GM18519 (cell line): ENCODE data around the gene LRRC9.
"Not testable (repeated sequence)": the region's sequence is repeated elsewhere in the genome, so short reads cannot be mapped to it uniquely, and the experiment has no call there.

ENCODE experiments used
- ATAC-seq: cut with Tn5 transposase; IDR thresholded peaks from one replicate; pipeline ENCODE4 v1.9.1; 2021; ENCODE audit warnings: mild to moderate bottlenecking, moderate library complexity; ENCODE audit not compliant: unreplicated experiment, low FRiP score

The LRRC9 gene

DNA sequence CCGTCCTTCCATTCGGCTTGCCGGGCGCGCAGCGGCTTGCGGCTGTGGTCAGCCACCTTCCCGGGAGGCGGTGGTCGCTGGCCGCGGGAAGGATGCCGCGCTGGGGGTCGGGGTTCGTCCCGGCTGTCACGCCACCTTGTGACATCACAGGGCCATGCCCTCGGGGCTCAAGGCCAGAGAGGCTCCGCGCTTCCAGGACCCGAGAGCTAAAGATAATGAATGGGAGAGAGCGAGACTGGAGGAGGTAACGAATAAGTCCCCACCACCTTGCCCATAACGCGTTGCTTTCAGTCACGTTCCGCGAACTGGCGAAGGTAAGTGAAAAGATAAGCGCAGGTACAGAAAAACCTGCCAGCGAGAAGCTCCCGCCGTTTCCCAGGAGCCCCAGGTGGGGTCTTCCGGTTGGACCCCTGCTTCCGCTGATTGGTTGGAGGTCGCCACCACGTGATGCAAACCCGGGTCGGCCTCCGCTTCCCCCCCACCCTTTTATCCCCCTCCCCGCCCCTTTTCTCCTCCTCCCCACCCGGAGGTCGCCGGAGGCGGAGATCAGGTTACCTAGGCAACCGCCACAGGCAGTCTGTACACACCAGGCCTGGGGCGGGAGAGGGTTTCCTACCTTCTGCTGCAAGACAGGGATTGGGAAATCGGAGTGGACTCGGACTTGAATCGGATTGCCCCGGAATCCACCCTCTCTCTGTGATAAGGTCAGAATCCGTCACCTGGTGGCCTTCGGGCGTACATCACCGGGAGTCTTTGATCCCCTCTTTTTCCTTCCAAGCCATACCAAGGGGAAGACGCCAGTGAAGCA lies at the start of gene LRRC9:
TSS of gene LRRC9 (plus strand) at position 575 of the 808 bp plus-strand sequence.
- no peak for ATAC-seq

- ATAC-seq = no peak
Measured at GRCh38 chr14:59870277-59871165, 49.4 kb upstream of the LRRC9 start, which contains the start of gene RTN1. RTN1 (minus strand) TSS chr14:59870776; CDS start chr14:59870630, 146 bp downstream.

DNA sequence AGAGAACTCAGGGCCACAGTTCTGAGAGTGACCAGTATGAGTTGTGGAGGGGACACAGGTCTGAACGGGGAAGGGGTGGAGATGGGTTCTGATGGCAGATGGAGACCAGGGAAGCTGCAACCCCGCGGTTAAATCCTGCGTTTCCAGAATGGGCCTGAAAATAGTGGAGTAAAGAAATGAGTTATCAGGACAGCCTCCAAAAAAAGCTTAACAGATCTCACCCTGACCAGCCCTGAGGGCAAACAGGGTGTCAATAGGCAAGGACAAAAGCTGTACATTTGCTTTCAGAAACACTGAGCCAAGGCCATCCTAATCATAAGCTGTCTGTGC lies 48.8 kb upstream of the LRRC9 start:
- ATAC-seq = no peak

DNA sequence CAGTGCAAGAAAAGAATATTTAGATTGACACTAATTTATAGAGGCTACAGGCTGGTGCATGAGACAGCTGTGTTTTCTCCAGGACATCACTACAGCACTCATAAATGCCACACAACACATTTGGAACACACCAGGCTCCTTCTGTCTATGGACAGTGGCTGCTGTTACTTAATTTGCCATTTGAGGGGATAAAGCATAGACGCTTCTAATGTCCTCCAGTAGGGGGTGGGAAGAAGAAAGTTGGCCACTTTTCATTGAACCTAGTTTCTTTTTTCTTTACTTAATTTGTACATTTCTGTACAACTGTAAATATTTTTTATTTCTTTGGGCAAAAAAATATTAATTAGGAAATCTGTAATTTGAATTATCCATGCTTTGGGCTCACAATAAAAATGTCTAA lies 37.0 kb upstream of the LRRC9 start:
- ATAC-seq = no peak

- ATAC-seq = no peak
Measured at GRCh38 chr14:59890676-59891075, 29.3 kb upstream of the LRRC9 start.

- ATAC-seq = no peak
Measured at GRCh38 chr14:59895721-59896120, 24.2 kb upstream of the LRRC9 start.

GRCh38 chr14:59897757-59898383 lies 22.1 kb upstream of the LRRC9 start:
- no peak for ATAC-seq

DNA sequence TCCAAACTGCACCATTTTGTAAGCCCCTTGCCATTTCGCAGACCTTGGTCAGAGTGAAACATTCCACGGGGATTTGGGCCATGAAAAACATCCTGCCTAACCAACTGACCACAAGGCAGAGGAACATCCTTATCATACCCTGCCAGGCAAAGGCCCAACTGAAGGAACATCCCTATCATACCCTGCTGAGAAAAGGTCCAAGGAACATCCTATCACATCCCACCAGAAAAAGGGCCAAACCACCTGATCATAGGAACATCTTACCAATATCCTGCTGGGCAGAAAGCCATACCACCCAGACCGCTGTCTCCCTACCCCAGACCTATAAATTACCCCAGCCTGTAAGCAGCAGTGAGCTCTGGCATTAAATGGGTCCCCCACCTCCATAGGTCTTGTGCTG lies 19.4 kb upstream of the LRRC9 start:
- ATAC-seq = no peak

DNA sequence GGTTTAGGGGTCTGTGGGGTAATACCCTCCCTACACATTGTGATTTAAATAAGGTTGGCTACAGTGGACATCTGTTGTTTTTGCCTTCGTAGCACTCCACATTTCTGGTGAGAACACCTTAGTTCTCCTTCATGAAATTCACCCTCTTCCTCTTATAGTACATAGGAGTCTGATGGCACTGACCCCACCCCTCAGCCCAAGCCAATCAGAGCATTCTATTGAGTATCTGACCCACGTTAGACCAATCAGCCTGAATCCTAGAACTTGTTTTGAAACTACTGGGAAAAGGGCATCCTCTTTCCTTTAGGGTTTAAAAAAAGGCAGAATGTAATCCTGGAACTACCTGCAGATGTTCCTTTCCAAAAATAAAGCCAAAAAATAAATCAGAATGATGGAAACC lies 15.8 kb upstream of the LRRC9 start:
- no peak for ATAC-seq

GRCh38 chr14:59905188-59905587 lies 14.8 kb upstream of the LRRC9 start:
- no peak for ATAC-seq

DNA sequence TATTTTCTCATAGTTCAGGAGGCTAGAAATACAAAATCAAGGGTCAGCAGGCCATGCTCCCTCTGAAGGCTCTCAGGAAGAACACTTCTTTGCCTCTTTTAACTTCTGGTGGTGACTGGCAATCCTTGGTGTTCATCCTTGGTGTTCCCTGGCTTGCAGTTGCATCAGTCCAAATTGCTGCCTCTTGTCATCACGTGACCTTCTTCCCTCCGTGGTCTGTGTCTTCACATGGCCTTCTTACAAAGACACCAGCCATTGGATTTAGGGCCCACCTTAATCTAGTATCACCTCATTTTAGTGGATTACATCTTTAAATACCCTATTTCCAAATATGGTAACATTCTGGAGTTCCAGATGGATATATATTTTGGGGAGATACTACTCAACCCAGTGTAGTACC lies 7.5 kb upstream of the LRRC9 start:
- no peak for ATAC-seq

GRCh38 chr14:59913187-59913586 lies 6.8 kb upstream of the LRRC9 start:
- ATAC-seq = no peak

DNA sequence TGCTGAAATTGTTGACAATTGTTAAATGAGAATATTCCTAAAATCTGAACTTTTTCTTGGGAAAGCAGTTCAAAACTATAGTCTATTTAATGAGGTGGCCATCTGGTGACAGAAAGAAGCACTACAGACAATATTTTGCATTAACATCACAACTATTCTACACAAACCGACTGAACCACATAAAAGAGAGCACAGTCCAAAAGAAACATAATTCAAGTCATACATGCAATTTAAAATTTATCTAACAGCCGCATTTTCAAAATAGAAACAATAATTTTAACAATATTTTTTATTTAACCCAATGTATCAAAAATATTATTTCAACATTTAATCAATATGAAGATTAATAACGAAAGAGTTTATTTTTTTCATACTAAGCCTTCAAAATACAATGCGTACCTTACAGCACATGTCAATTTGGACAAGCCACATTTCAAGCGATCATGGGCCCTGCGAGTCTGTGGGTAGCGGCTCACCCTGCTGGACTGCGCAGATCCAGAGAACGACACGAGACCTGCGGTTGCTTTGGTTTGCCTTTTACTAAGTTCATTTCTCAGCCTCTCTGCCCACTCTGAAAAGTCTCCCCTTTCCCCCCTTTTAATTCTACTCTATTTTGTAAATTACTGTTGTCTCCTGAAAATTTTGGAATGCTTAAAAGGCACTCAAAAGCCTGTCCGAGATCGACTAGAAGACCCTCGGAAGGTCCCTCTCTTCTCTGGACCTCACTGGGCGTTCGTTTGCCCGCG lies 947 bp upstream of the LRRC9 start:
- ATAC-seq = peak; percentile 65

GRCh38 chr14:59920378-59920683 lies 387 bp downstream of the LRRC9 start:
- no peak for ATAC-seq

DNA sequence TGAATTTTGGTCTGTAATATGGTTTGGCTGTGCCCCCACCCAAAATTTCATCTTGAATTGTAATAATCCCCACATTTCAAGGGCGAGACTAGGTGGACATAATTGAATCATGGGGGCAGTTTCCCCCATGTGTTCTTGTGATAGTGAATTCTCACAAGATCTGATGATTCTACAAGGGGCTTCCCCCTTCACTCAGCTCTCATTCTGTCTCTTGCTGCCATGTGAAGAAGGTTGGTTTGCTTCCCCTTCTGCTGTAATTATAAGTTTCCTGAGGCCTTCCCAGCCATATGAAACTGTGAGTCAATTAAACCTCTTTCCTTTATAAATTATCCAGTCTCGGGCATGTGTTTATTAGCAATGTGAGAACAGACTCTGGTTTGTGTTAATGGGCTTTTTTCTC lies 5.9 kb downstream of the LRRC9 start:
- ATAC-seq = no peak

DNA sequence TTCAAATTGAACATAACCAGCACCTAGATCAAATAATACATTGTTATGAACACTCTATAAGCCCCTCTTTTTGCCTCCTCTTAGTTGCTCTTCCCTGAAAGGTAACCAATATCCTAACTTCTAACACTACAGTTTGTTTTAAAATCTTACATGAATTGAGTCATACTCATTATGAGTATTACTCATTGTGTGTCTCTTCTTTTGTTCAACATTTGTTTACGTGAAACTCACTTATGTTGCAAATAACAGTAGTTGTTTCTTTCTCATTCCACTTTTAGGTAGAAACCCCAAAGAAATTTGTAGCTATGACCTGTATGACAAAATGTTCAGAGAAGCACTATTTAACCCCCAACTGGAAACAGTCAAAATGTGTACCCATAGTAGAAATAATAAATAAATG lies 6.6 kb downstream of the LRRC9 start:
- ATAC-seq = peak; percentile 72

DNA sequence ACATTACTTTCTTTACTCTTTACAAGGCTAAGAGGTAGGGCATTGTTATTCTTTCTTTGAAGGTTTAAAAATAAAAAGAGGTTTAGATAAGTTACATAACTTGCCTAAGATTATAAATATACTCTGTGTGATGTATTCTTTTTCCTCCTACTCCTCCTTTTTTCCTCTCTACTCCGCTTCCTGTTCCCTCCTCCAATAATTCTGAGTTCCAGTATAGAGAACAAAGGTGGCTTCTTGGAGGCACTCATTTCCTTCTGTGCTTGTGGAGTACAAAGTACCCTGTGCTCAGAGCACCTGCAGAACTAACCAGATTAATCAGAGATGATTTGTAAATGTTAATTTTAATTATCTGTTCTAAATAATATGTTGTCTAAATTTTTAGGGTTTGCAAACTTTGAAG lies 11.3 kb downstream of the LRRC9 start:
- no peak for ATAC-seq

- ATAC-seq = no peak
Measured at GRCh38 chr14:59936145-59936544, 16.2 kb downstream of the LRRC9 start.

- ATAC-seq = peak; percentile 89
Measured at GRCh38 chr14:59939828-59940227, 19.9 kb downstream of the LRRC9 start.

DNA sequence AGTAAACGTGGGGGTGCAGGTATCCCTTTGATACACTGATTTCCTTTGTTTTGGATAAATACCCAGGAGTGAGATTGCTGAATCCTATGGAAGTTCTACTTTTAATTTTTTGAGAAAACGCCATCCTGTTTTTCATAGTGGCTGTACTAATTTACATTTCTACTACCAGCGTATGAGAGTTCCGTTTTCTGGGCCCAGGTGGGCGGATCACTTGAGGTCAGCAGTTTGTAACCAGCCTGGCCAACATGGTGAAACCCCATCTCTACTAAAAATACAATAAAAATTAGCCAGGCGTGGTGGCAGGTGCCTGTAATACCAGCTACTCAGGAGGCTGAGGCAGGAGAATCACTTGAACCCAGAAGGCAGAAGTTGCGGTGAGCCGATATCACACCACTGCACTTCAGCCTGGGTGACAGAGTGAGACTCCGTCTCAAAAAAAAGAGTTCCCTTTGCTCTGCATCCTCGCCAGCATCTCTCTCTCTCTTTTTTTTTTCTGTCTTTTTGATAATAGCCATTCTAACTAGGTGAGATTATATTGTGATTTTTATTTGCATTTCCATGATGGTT lies 22.4 kb downstream of the LRRC9 start:
- not testable (repeated sequence) for ATAC-seq
